NCI-H2029 (cell line): ENCODE measurements around the gene HOXC5.
"Not testable (repeated sequence)": the region's sequence is repeated elsewhere in the genome, so short reads cannot be mapped to it uniquely, and the experiment has no call there.

Experiments
- DNase-seq: peaks from one replicate; lab custom pipeline; 2025; lab: John Stamatoyannopoulos, UW

Gene HOXC5

GRCh38 chr12:54066408-54066807, 33.6 kb downstream of the HOXC5 start:
- DNase-seq = no peak

- DNase-seq = no peak
Observed at GRCh38 chr12:54068418-54069070, 35.7 kb downstream of the HOXC5 start.

DNA sequence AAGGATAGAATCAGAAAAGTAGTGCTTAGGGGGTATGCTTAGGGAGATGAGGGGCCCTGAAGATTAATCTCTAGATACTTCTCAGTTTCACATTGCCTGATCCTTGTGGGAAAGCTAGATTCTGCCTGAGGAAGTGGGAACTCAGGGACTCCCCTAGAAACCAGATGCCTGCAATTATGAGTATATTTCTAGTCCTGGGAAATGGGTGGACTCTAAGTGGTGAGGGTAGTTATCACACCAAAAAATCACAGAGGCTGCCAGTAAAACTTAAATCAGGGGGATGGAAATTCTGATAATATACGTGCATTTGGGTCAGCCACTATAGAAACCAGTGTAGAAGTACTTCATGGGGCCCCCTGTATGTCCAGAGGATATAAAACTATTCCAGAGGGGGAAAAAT, 39.1 kb downstream of the HOXC5 start:
- no peak for DNase-seq

DNA sequence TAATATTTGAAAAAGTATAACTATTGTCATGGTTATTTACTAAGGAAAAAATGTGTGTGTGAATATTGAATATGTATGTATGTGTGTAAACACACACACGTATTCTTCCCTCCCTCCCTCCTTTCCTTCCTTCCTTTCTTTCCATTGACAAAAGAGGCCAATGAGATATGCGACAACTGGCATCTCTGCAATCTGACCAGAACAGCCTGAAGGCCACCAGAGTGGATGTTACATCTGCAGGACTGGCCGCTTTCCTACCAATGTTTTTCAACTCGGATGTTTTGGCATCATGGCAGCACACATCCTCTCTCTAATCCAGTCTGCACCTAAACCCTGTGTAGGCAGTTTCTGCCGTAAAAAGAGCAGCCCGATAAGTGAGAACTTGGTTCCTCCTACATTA, 41.5 kb downstream of the HOXC5 start:
- no peak for DNase-seq

- no peak for DNase-seq
Observed at GRCh38 chr12:54075409-54075808, 42.6 kb downstream of the HOXC5 start.

GRCh38 chr12:54075974-54076373, 43.1 kb downstream of the HOXC5 start:
- no peak for DNase-seq

GRCh38 chr12:54077843-54078242, 45.0 kb downstream of the HOXC5 start:
- not testable (repeated sequence) for DNase-seq

DNA sequence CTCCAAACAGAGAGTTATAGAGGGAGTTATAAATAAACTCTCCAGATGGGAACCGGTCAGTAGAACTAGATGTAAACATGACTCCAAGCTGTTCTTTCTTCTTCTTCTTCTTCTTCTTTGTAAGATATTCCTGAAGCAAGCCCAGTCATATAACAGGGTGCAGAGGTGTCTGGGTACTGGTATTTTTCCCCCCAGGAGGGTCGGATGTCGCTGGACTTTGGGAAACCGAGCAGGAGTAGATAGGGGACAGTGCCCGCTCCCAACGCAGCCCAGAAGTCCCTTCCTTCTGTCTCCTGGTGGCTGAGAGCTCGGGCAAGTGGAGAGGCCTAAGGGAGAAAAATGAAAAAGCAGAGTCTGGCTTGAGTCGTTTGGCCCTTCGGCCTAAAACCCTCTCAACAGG, 46.3 kb downstream of the HOXC5 start:
- not testable (repeated sequence) for DNase-seq

DNA sequence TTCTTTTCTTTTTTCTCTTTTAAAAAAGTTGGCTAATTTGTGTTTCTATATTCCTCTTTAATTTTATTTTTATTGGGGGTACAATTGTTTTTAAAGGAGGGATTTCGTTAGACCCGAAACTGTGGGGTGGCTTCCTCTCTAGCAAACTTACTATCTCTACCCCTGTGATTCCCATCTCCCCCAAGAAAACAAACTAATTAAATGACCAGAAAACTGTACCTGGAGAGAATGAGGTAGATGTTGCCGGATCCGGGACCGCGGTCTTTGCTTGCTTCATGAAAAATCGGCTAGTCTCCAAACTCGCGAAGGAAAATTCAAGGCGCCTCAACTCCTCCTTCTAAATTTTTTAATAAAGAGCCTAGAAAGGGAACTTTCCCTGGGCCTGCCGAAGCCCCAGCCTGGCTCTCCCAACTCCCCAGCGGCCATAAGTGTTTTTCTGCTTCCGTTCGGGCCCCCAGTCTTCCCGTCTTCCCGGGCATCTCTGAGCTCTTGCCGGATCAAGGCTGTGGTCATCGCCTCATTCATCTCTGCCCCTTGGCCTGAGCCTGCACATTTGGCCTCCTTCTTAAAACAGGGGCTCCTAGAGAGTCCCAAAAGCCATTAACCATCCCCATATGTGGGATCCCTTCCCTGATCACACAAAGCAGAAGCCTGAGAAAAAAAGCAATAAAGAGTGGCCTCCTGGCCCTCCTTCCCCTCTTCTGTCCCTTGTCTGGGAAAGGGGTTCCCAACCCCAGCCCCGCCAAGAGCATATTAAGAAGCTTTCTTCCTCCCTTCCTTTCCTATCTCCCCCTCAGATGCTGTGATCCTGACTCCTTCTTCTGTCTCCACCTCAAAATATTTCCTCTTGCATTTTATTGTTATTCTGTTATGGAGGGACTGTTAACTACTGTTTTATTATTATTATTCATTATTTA, 47.4 kb downstream of the HOXC5 start:
- not testable (repeated sequence) for DNase-seq

GRCh38 chr12:54081053-54081514, 48.2 kb downstream of the HOXC5 start:
- DNase-seq = not testable (repeated sequence)

DNA sequence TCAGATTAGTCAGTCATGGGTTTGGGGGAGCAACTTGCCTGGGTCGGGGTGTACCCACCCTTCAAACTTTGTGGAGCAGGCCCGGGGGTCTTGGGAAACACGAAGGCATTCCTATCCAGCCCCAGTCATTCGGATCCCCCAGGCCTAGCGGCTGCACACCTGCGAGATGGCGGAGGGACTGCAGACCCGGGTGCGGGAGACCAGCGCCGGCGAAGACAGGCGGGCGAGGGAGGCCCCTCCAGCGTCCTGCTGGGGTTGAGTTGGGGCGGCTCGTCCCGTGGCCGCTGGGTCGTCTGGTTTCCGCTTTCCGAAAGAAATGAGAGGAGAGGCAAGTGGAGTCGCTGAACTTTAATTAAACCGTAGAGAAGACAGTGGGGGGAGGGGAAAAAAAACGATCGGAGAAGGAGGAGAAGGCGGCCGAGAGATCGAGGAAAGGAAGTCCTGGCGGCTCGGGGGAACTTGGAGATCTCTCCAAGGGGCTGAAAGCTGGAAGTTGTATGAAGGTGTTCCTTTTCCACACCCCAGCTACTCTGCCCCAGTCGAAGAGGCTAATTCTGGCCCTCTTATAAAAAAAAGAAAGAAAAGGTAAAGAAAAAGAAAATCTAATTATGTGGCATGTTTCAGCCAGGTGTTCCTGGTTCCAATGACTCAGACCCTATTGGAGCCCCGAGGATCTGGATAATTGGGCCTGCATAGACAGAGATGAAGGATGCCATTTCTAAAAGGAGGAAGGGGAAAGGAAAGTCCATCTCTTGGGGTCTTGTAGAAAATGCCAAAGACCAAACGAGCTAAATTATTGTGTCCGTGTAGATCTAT, 48.9 kb downstream of the HOXC5 start:
- DNase-seq = not testable (repeated sequence)

DNA sequence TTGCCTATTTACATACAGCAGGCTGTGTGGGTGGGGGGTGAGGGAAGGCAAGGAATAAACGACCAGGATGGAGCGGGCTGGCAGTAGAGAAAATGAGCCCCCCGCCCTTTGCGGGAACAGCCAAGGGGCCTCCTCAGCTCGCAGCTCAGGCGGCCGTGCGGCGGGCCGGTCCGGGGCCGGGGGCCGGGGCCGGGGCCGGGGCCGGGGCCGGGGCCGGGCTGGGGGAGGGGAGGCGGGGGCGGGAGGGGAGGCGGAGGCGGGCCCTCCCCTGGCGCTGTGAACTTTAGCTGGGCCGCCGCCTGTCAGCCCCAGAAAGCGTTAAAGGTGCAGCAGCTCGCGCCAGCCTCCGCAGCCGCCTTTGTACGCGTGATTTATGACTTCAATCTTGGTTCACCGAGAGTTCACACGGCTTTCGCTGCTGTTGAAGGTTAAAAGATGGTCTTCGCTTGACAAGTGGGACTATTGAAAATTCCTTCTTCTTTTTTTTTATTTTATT, 49.6 kb downstream of the HOXC5 start:
- no peak for DNase-seq
